DND-41 (cell line): ENCODE measurements around the gene EIF1.

Experiments used
- ATAC-seq: fragments of 200-7000 bp; cut with Tn5 transposase; 3 replicates; pipeline ENCODE4 v1.9.1; 2021; ENCODE audit warnings: low read depth; ENCODE audit not compliant: insufficient read depth
- DNase-seq: peaks from one replicate; pipeline ENCODE4 v3.0.0-alpha.2; 2020
- H2AFZ ChIP-seq: 2 replicates; pipeline ENCODE4 v1.6.0; 2012; ENCODE audit warnings: low read depth, low read length
- H3K27ac ChIP-seq: 2 replicates; pipeline ENCODE4 v1.5.1; 2012; ENCODE audit warnings: low read length, inconsistent platforms
- H3K27me3 ChIP-seq: fragments of 200-600 bp; sonication (generic); 2 replicates; pipeline ENCODE4 v1.6.0; 2012; ENCODE audit warnings: low read length, mild to moderate bottlenecking, inconsistent platforms; ENCODE audit not compliant: insufficient read depth, poor library complexity
- H3K36me3 ChIP-seq: 2 replicates; pipeline ENCODE4 v1.5.1; 2012; ENCODE audit warnings: low read length, inconsistent platforms; ENCODE audit not compliant: insufficient read depth
- H3K4me1 ChIP-seq: 2 replicates; pipeline ENCODE4 v1.5.1; 2012; ENCODE audit warnings: mild to moderate bottlenecking, low read length; ENCODE audit not compliant: insufficient read depth
- H3K4me2 ChIP-seq: 2 replicates; pipeline ENCODE4 v1.6.0; 2012; ENCODE audit warnings: mild to moderate bottlenecking, moderate library complexity, low read length, inconsistent platforms; ENCODE audit not compliant: insufficient read depth
- H3K4me3 ChIP-seq, 2 experiments: fragments of 200-600 bp in 1 of 2; shearing (Covaris generic) in 1 of 2; 2 replicates each; pipeline ENCODE4 v1.5.1; 2012 to 2016; ENCODE audit warnings: inconsistent platforms in 2 of 2, low read length in 2 of 2, mild to moderate bottlenecking in 2 of 2, low read depth in 1 of 2, moderate library complexity in 1 of 2
- H3K79me2 ChIP-seq: 2 replicates; pipeline ENCODE4 v1.6.0; 2012; ENCODE audit warnings: low read length, inconsistent platforms; ENCODE audit not compliant: insufficient read depth
- H3K9ac ChIP-seq: 2 replicates; pipeline ENCODE4 v1.6.0; 2012; ENCODE audit warnings: low read depth, mild to moderate bottlenecking, inconsistent platforms, low read length, moderate library complexity
- H3K9me3 ChIP-seq: 2 replicates; pipeline ENCODE4 v1.5.1; 2012; ENCODE audit warnings: low read length, moderate library complexity, mild to moderate bottlenecking, inconsistent platforms; ENCODE audit not compliant: insufficient read depth, severe bottlenecking
- H4K20me1 ChIP-seq: 2 replicates; pipeline ENCODE4 v1.6.0; 2012; ENCODE audit warnings: low read length; ENCODE audit not compliant: insufficient read depth
- EZH2 ChIP-seq: IDR thresholded peaks from 3 replicates; pipeline ENCODE4 v1.6.1; 2012; ENCODE audit warnings: borderline replicate concordance, low read depth, mild to moderate bottlenecking, moderate library complexity, low read length, inconsistent platforms; ENCODE audit not compliant: severe bottlenecking
- TF ChIP-seq, protein P1 (sequence below): IDR thresholded peaks from 2 replicates; pipeline ENCODE4 v1.5.1; 2012; ENCODE audit warnings: borderline replicate concordance, low read length, moderate library complexity, mild to moderate bottlenecking; ENCODE audit not compliant: poor library complexity, severe bottlenecking; ENCODE audit errors: extremely low read depth

Gene EIF1

DNA sequence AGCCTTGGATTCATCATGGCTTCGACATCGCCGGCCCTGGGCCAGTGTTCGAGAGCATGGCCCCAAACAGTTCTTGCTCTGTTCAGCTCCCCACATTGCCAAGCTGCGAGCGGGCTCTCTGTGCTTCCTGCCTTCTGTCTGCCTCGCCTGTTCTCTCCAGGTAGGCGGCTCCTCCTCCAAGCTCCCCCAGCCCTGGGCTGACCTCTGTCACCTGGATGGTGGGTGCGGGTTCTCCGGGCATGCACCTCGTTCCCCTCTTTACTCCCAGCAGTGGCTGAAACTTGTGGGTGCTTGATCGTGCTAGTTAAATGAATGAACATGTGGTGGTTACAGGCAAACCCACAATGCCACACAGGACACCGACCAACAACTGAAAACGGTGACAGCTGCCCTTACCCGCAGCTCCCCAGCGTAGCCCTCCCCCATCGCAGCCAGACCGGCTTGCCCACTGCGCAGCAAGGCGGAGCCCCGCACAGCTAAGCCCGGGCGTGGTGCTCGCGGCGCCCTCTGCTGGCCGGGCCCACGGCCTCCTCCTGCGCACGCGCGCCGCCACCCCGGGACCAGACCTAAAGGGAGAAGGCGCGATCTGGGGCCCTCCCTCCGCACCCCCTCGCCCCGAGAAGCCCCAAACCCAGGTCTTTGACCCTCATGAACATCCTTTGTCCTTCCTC, 23.0 kb upstream of the EIF1 start:
- peak overlapping the region; percentile 75 for H3K27ac ChIP-seq
- TF ChIP-seq EZH2 = no peak
- TF ChIP-seq, protein P1, sequence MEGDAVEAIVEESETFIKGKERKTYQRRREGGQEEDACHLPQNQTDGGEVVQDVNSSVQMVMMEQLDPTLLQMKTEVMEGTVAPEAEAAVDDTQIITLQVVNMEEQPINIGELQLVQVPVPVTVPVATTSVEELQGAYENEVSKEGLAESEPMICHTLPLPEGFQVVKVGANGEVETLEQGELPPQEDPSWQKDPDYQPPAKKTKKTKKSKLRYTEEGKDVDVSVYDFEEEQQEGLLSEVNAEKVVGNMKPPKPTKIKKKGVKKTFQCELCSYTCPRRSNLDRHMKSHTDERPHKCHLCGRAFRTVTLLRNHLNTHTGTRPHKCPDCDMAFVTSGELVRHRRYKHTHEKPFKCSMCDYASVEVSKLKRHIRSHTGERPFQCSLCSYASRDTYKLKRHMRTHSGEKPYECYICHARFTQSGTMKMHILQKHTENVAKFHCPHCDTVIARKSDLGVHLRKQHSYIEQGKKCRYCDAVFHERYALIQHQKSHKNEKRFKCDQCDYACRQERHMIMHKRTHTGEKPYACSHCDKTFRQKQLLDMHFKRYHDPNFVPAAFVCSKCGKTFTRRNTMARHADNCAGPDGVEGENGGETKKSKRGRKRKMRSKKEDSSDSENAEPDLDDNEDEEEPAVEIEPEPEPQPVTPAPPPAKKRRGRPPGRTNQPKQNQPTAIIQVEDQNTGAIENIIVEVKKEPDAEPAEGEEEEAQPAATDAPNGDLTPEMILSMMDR = peak; percentile 94

DNA sequence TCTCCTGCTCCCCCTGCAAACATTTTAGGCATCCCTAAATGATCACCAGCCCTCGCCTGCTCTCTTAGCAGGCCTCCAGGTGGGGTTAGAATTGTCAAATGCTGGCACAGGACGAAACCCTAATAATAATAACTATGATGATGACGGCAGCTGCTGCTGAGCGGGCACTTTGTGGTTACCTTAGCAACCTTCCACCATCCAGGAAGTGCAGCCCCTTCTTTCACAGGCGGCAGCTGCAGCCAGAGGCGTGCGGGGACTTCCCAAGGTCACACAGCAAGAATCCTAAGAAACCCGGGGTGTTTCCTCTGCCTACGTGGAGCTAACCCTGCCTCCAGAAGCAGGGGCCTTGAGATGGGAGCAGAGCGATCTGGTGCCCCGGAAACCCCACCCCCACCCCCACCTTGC, 22.4 kb upstream of the EIF1 start:
- no peaks in the 10 kb centered on the region for H4K20me1 ChIP-seq
- no peaks in the 10 kb centered on the region for H3K36me3 ChIP-seq
- H3K27ac ChIP-seq = peak overlapping the region; percentile 75
- peaks cover 5% of the 10 kb centered on the region for H3K27me3 ChIP-seq
- peak; percentile 40 for ATAC-seq
- peak; percentile 67 for DNase-seq
- peak overlapping the region; percentile 54 for H3K9ac ChIP-seq
- no peaks in the 10 kb centered on the region for H3K79me2 ChIP-seq
- H3K4me2 ChIP-seq = peak overlapping the region; percentile 83
- peak overlapping the region; percentile 93 for H2AFZ ChIP-seq
- no peak for TF ChIP-seq EZH2
- TF ChIP-seq, protein P1 = no peak
- H3K4me1 ChIP-seq = peaks cover 26% of the 10 kb centered on the region
- H3K9me3 ChIP-seq = no peaks in the 10 kb centered on the region
- H3K4me3 ChIP-seq = peak overlapping the region; percentile 4 to 55; a peak in 3 of 4 replicates

More for the DNA sequence above, 23.0 kb upstream of the EIF1 start:
- H2AFZ ChIP-seq = peak overlapping the region; percentile 93
- H3K4me2 ChIP-seq = peak overlapping the region; percentile 83
- peak overlapping the region; percentile 54 for H3K9ac ChIP-seq
- H3K79me2 ChIP-seq = no peaks in the 10 kb centered on the region
- peaks cover 26% of the 10 kb centered on the region for H3K4me1 ChIP-seq
- H3K36me3 ChIP-seq = no peaks in the 10 kb centered on the region
- no peaks in the 10 kb centered on the region for H3K9me3 ChIP-seq
- ATAC-seq = peak; percentile 89
- no peaks in the 10 kb centered on the region for H4K20me1 ChIP-seq
- H3K4me3 ChIP-seq = peak overlapping the region; percentile 5 to 55; a peak in 3 of 4 replicates
- peak; percentile 87 for DNase-seq
- peaks cover 5% of the 10 kb centered on the region for H3K27me3 ChIP-seq

DNA sequence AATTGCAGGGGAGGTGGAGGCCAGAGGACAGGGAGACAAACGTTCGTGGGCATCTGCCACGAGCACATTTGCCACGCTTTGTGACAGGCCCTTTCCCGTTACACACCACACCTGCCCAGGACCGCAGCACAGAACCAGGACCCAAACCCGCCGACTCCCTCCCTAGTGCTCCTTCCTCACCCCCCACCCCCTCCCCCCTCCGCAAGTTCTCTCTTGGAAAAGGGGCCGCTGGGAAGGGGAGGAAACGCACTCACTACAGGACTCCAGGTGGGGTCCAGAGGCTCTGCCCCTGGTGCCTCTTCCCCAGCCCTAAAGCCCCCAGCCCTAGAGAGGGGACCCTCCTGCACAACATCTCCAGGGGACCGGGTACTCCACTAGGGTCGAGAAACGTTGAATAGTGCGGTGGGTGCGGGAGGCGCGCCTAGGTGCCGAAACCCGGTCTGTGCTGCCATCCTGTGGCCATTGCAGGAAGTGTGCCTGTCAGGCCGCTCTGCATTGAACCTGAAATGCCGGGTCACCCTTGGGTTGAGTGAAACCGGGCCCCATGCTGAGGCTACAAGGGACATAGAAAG, 21.9 kb upstream of the EIF1 start:
- H3K4me1 ChIP-seq = peaks cover 26% of the 10 kb centered on the region
- H4K20me1 ChIP-seq = no peaks in the 10 kb centered on the region
- no peaks in the 10 kb centered on the region for H3K36me3 ChIP-seq
- H3K9ac ChIP-seq = peak overlapping the region; percentile 54
- H2AFZ ChIP-seq = peak overlapping the region; percentile 93
- ATAC-seq = peak; percentile 71
- DNase-seq = peak; percentile 86
- H3K4me3 ChIP-seq = peak overlapping the region; percentile 4 to 55; a peak in 3 of 4 replicates
- peak overlapping the region; percentile 75 for H3K27ac ChIP-seq
- H3K4me2 ChIP-seq = peak overlapping the region; percentile 83
- H3K27me3 ChIP-seq = peaks cover 5% of the 10 kb centered on the region
- no peaks in the 10 kb centered on the region for H3K9me3 ChIP-seq
- no peaks in the 10 kb centered on the region for H3K79me2 ChIP-seq
- TF ChIP-seq EZH2 = no peak
- TF ChIP-seq, protein P1 = peak; percentile 98
